Activated CD8-positive, alpha-beta T cell treated with anti-CD3 and anti-CD28 coated beads for 36 hours (primary cell): Measurements from ENCODE around the gene MPHOSPH8. TPM values are rescaled to one million over a fixed set of nuclear protein-coding genes. Genes with fewer than 3 reads are reported as not detected.
A peak's percentile ranks its signal among the peaks of the same experiment; 100 is the strongest.

Experiments used
- ATAC-seq: fragments of 200-7000 bp; cut with Tn5 transposase; one replicate; pipeline ENCODE4 v1.10.0; 2021; ENCODE audit warnings: mild to moderate bottlenecking, moderate library complexity
- CTCF ChIA-PET: fragments of 350-600 bp; sonication (Branson Sonifier 250); formaldehyde crosslinking; loops from one replicate; lab custom pipeline; 2021; ENCODE audit warnings: antibody characterized with exemption; lab: Charles Lee
- POLR2A ChIA-PET: fragments of 350-600 bp; sonication (Branson Sonifier 250); formaldehyde crosslinking; loops from one replicate; lab custom pipeline; 2021; ENCODE audit warnings: antibody characterized with exemption; lab: Charles Lee
- DNase-seq: peaks from one replicate; pipeline ENCODE4 v3.0.0-alpha.2; 2020
- H3K27ac Mint-ChIP-seq: one replicate; pipeline ENCODE4 v1.8.0; 2021; ENCODE audit warnings: mild to moderate bottlenecking, mixed read lengths
- H3K27me3 Mint-ChIP-seq: one replicate; pipeline ENCODE4 v1.8.0; 2021; ENCODE audit warnings: mixed read lengths
- H3K36me3 Mint-ChIP-seq: one replicate; pipeline ENCODE4 v1.8.0; 2021; ENCODE audit warnings: low read depth, mixed read lengths
- H3K4me1 Mint-ChIP-seq: one replicate; pipeline ENCODE4 v1.8.0; 2021; ENCODE audit warnings: low read depth, mixed read lengths
- H3K4me3 Mint-ChIP-seq: one replicate; pipeline ENCODE4 v1.8.0; 2021; ENCODE audit warnings: mild to moderate bottlenecking, moderate library complexity, mixed read lengths
- H3K9me3 Mint-ChIP-seq: one replicate; pipeline ENCODE4 v1.8.0; 2021; ENCODE audit warnings: mixed read lengths
- CTCF ChIP-seq: fragments of 200-600 bp; IDR thresholded peaks from one replicate; pipeline ENCODE4 v1.8.0; 2022; ENCODE audit warnings: antibody characterized with exemption, mild to moderate bottlenecking
- intact Hi-C: fragments of 100-400 bp; cut with micrococcal nuclease; formaldehyde crosslinking; loops from one replicate; pipeline ENCODE4 v1.10.0; 2022
- total RNA-seq, 2 experiments: library from RNA; stranded (reverse); gene quantifications; one replicate each; pipeline ENCODE4 v1.2.3, GENCODE V29; 2021

Gene MPHOSPH8
- 10 to 100 TPM; 26.9 to 27.4 TPM for total RNA-seq

DNA sequence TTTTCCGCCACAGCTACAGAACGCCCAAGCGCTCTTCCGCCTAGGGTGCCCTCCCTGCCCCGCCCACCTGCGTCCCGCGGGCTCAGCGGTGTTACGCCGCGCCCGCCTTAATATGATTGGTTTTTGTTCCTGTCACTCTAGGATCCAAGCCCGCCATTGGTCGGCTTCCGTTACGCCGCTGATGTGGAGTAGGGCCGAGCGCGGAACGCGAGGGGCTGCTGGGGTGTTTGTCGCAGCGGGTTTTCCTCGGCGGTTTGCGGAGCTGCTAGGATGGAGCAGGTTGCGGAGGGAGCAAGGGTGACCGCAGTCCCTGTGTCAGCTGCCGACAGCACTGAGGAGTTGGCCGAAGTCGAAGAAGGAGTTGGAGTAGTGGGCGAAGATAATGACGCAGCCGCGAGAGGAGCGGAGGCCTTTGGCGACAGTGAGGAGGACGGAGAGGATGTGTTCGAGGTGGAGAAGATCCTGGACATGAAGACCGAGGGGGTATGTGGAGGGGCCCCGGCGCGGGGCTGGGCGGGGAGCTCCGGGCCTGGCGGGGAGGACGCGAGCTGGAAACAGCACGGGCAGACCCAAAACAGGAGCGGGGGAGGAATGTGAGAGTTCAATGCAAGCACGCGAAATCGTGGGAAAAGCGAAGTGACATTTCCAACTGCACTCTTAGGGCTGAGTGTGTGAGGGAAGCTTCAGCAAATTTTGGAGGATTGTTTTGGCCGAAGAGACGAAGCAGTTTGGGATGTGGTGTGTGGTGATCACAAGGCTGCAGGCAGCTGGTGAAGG is at the start of gene MPHOSPH8:
Gene MPHOSPH8, plus strand, starts transcription at position 181 of the 777 bp plus-strand sequence. Its CDS starts 90 bp downstream, at position 271.
- peaks cover 26% of the 10 kb centered on the region for H3K4me1 Mint-ChIP-seq

GRCh38 chr13:19586904-19587634 is 46.4 kb upstream of the MPHOSPH8 start:
- peaks cover 8% of the 10 kb centered on the region for H3K9me3 Mint-ChIP-seq
- peaks cover 19% of the 10 kb centered on the region for H3K4me1 Mint-ChIP-seq
- H3K27me3 Mint-ChIP-seq, result no peaks in the 10 kb centered on the region
- H3K4me3 Mint-ChIP-seq, result peak overlapping the region; percentile 80
- TF ChIP-seq CTCF, result no peak
- intact Hi-C loops, result no loop called here
- ATAC-seq (peak; percentile 91), DNase-seq (peak; percentile 90)
- H3K27ac Mint-ChIP-seq, result peak overlapping the region; percentile 91
- peaks cover 2% of the 10 kb centered on the region for H3K36me3 Mint-ChIP-seq
- CTCF ChIA-PET, result interaction anchor here (0.8 to 2.5 kb wide), 10 partner anchors 15 to 299 kb away, joined by 3 to 9 read pairs (median 3); no protein-coding TSS in a partner anchor
- POLR2A ChIA-PET, result no interaction called here

More for the DNA sequence above, at the start of gene MPHOSPH8:
- DNase-seq (peak; percentile 95), ATAC-seq (peak; percentile 98)
- H3K27me3 Mint-ChIP-seq, result no peaks in the 10 kb centered on the region
- no peak for TF ChIP-seq CTCF
- intact Hi-C loops, result no loop called here
- H3K9me3 Mint-ChIP-seq, result peaks cover 2% of the 10 kb centered on the region
- ChIA-PET CTCF (interaction anchor here (0.7 to 2.4 kb wide), 3 partner anchors 15 to 46 kb away, joined by 3 to 11 read pairs (median 3); no protein-coding TSS in a partner anchor), POLR2A (interaction anchor here (0.6 to 0.9 kb wide), 2 partner anchors 11 to 1069 kb away, joined by 3 read pairs; no protein-coding TSS in a partner anchor)
- H3K36me3 Mint-ChIP-seq, result peaks cover 27% of the 10 kb centered on the region
- peak within 1 kb of the TSS; percentile 100 for H3K27ac Mint-ChIP-seq
- peak within 1 kb of the TSS; percentile 100 for H3K4me3 Mint-ChIP-seq

- Mint-ChIP-seq H3K27me3 (no peaks in the 10 kb centered on the region), H3K27ac (peak overlapping the region; percentile 91), H3K4me3 (peak overlapping the region; percentile 80), H3K4me1 (peaks cover 19% of the 10 kb centered on the region), H3K9me3 (peaks cover 5% of the 10 kb centered on the region), H3K36me3 (peaks cover 2% of the 10 kb centered on the region)
- ChIA-PET CTCF (interaction anchor here (0.8 to 2.5 kb wide), 11 partner anchors 10 to 299 kb away, joined by 3 to 9 read pairs (median 3); no protein-coding TSS in a partner anchor), POLR2A (no interaction called here)
- ATAC-seq (peak; percentile 50), DNase-seq (peak; percentile 53)
- TF ChIP-seq CTCF, result peak; percentile 75
- intact Hi-C loops, result no loop called here
Observed at GRCh38 chr13:19587635-19588300, 45.7 kb upstream of the MPHOSPH8 start.

DNA sequence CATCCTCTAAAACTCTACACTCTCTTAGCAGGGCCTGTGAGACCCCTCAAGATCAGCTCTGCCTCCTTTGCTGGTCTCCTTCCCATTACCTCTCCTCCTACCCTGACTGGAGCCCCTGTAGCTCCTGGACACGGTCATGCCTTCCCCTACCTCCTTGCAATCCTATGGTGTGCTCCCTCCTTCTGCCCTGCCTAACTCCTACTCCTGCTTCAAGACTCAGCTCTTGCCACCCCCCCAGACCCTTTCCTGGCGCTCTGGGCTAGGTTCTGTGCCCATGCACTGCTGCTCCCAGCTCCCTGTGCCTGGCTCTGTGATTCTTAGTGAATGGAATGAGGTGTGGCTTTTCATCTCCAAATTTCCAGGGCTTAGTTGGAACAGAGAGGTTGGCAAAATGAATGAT is 44.1 kb upstream of the MPHOSPH8 start:
- no peak for TF ChIP-seq CTCF
- ATAC-seq (no peak), DNase-seq (no peak)
- POLR2A ChIA-PET, result no interaction called here
- Mint-ChIP-seq H3K27me3 (no peaks in the 10 kb centered on the region), H3K27ac (no peak overlapping the region), H3K4me3 (no peak overlapping the region), H3K36me3 (peaks cover 2% of the 10 kb centered on the region), H3K4me1 (peaks cover 19% of the 10 kb centered on the region), H3K9me3 (no peaks in the 10 kb centered on the region)
- CTCF ChIA-PET, result interaction anchor here (2.5 kb wide), 1 partner anchor 28 kb away, joined by 6 read pairs; no protein-coding TSS in a partner anchor
- intact Hi-C loops, result no loop called here
